Stimulated activated memory B cell treated with anti-CD40 and anti-IgM and Interleukin-4, amounts not matched to agents 10 μg/mL and 1 μg/mL and 100 μg/mL, for 72 hours (primary cell): Measurements from ENCODE around the gene TYW1.
"Not testable (repeated sequence)": the region's sequence is repeated elsewhere in the genome, so short reads cannot be mapped to it uniquely, and the experiment has no call there.

ENCODE experiments used
- ATAC-seq: fragments of 150-1000 bp; cut with Tn5 transposase; 2 replicates; pipeline ENCODE4 v1.10.0; 2021
- H3K27ac Mint-ChIP-seq: one replicate; pipeline ENCODE4 v1.8.0; 2022; ENCODE audit warnings: mild to moderate bottlenecking, mixed read lengths
- H3K27me3 Mint-ChIP-seq: one replicate; pipeline ENCODE4 v1.8.0; 2022; ENCODE audit warnings: mixed read lengths
- H3K36me3 Mint-ChIP-seq: one replicate; pipeline ENCODE4 v1.8.0; 2022; ENCODE audit warnings: mixed read lengths
- H3K4me1 Mint-ChIP-seq: one replicate; pipeline ENCODE4 v1.8.0; 2022; ENCODE audit warnings: mixed read lengths
- H3K4me3 Mint-ChIP-seq: one replicate; pipeline ENCODE4 v1.8.0; 2022; ENCODE audit warnings: mild to moderate bottlenecking, moderate library complexity, mixed read lengths
- H3K9me3 Mint-ChIP-seq: one replicate; pipeline ENCODE4 v1.8.0; 2022; ENCODE audit warnings: mixed read lengths

The TYW1 gene

DNA sequence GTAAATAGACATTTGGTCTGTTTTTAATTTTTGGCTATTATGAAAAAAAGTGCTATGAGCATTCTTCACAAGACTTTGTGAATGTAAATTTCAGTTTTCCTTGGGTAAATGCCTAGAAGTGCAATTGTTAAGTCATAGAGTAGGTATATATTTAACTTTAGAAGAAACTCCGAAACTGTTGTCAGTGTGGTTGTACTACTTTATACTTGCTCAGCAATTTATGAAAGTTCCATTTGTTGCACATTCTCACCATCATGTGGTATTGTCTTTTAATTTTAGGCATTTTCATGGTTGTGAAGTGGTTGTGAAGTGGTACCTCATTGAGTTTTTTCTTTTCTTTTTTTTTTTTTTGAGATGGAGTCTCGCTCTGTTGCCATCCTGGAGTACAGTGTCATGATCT is 60.0 kb downstream of the TYW1 start:
- no peaks in the 10 kb centered on the region for H3K27me3 Mint-ChIP-seq
- H3K27ac Mint-ChIP-seq: no peak overlapping the region
- H3K36me3 Mint-ChIP-seq: peaks cover 61% of the 10 kb centered on the region
- no peaks in the 10 kb centered on the region for H3K4me1 Mint-ChIP-seq
- no peak overlapping the region for H3K4me3 Mint-ChIP-seq
- no peak for ATAC-seq
- H3K9me3 Mint-ChIP-seq: peaks cover 7% of the 10 kb centered on the region

DNA sequence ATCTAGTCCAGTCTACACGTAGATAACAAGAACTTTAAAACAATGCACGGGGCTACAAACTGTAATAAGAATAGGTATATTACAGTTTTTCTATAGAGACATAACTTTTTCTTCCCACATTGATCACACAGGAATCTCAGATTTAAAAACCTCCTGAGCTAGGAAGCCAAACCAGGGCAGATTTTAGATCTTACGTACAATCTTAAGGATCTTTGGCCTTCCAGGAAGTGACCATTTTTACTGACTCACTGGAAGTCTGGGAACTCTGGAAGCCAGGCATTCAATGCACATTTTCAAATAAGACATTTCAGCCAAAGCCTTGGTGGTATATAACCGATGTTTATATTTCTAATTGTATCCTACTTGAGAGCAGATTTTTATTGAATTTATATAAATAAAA is 64.7 kb downstream of the TYW1 start:
- H3K27me3 Mint-ChIP-seq, H3K9me3 Mint-ChIP-seq, H3K4me1 Mint-ChIP-seq, H3K4me3 Mint-ChIP-seq, H3K27ac Mint-ChIP-seq, ATAC-seq: not testable (repeated sequence)
- H3K36me3 Mint-ChIP-seq: peaks cover 57% of the 10 kb centered on the region

DNA sequence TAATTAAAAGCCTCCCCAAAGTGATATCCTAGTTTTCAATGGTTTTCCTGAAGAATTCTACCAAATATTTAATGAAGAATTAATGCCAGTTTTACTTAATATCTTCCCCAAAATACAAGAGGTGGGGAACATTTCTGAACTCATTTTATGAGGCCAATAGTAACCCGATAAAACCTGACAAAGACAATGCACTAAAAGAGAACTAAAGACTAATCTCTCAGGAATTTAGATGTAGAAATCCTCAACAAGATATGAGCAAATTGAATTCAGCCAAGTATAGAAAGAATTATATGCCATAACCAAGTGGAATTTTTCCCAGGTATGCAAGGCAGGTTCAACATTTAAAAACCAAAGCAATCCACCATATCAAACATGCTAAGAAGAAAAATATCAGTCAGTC is 66.2 kb downstream of the TYW1 start:
- not testable (repeated sequence) for H3K27me3 Mint-ChIP-seq, H3K9me3 Mint-ChIP-seq, H3K4me1 Mint-ChIP-seq, H3K4me3 Mint-ChIP-seq, ATAC-seq, H3K27ac Mint-ChIP-seq
- H3K36me3 Mint-ChIP-seq: peaks cover 57% of the 10 kb centered on the region

DNA sequence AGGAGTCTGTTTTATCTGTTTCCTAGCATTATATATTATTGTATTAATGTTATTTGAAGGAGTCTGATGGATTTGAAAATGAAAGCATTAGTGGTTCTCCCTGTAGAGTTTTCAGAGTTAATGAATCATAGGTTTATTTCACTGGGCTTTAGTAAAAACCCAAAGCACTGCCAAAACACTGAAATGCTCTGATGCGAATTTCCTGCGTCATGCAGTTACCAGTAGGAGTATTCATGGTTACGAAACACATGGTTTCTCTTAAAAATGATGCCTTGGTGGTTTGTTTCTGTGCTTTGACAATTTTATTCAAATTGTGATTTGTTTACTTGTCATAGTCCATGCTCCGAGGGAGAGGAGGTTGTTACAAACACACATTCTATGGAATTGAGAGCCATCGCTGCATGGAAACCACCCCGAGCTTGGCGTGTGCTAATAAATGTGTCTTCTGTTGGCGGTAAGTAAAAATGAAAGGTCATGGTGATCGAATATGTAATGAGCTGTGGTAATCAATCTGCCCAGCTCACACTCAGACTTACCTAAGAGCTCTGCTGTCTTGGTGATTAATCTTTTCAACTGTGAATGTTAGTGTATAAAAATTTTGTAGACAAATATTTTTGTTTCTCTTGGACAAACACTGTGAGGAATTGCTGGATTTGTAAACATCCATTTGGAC is 70.5 kb downstream of the TYW1 start:
- not testable (repeated sequence) for H3K27ac Mint-ChIP-seq, H3K27me3 Mint-ChIP-seq, H3K4me3 Mint-ChIP-seq, H3K4me1 Mint-ChIP-seq, ATAC-seq
- peaks cover 79% of the 10 kb centered on the region for H3K36me3 Mint-ChIP-seq
- H3K9me3 Mint-ChIP-seq: peaks cover 11% of the 10 kb centered on the region

DNA sequence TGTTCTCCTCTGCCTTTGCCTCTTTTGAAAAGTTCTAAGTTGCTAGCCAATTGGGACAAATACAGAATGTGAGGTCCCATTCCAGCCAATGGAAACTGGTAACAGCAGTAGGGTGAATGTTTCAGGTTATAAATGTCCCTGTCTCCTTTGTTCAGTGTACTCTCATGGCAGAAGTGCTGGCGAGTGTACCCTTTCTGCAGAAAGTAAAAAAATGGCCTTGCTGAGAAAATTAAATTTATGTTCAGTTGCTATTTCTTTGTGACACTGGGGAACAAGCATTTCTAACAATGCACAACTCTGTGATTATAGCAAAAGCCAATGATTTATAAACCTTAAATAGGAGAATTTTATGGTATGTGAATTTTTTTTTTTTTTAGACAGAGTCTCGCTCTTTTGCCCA is 79.5 kb downstream of the TYW1 start:
- ATAC-seq, H3K4me1 Mint-ChIP-seq, H3K27ac Mint-ChIP-seq, H3K27me3 Mint-ChIP-seq, H3K4me3 Mint-ChIP-seq: not testable (repeated sequence)
- Mint-ChIP-seq H3K9me3 (peaks cover 18% of the 10 kb centered on the region), H3K36me3 (peaks cover 86% of the 10 kb centered on the region)

DNA sequence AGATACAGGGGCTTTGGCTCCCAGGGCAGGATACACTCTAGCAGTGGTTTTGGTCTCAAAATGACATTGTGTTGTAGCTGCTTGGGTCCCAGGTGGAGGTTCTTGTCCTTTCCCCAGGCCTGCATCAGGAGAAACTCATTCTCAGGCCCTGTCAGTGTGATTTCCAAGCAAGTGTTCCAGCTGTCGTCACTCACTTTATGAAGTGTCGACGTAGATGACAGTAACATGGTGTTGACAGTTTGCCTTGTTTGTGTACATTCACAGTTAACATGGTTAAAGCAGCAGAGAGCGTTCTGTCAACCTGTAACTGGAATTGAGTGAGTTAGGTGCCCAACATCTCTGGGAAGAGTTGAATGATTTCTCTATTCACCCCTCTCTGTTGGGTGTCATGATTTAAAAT is 86.2 kb downstream of the TYW1 start:
- not testable (repeated sequence) for ATAC-seq, H3K4me1 Mint-ChIP-seq, H3K27ac Mint-ChIP-seq, H3K4me3 Mint-ChIP-seq, H3K27me3 Mint-ChIP-seq
- Mint-ChIP-seq H3K9me3 (peaks cover 17% of the 10 kb centered on the region), H3K36me3 (peaks cover 90% of the 10 kb centered on the region)

DNA sequence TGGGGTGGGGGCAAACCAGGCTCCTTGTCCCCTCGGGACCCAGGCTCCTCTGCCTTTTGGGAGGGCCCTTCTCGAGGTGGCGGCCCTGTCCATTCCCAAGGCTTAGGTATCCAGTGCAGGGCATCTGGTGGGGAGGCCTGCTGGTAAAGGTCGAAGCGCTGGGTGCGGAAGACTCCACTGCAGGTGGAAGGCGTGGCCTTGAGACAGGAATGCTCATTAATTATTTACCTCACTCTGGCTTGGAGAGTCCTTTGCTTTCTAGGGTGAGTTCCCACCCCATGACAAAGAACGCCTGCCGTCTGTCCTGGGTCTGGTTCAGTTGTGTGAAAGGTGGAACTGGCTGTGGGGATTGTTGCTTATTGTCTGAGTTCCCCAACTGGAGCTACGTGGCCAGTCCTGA is 92.6 kb downstream of the TYW1 start:
- peaks cover 48% of the 10 kb centered on the region for H3K36me3 Mint-ChIP-seq
- ATAC-seq, H3K27me3 Mint-ChIP-seq, H3K9me3 Mint-ChIP-seq, H3K27ac Mint-ChIP-seq, H3K4me3 Mint-ChIP-seq, H3K4me1 Mint-ChIP-seq: not testable (repeated sequence)

DNA sequence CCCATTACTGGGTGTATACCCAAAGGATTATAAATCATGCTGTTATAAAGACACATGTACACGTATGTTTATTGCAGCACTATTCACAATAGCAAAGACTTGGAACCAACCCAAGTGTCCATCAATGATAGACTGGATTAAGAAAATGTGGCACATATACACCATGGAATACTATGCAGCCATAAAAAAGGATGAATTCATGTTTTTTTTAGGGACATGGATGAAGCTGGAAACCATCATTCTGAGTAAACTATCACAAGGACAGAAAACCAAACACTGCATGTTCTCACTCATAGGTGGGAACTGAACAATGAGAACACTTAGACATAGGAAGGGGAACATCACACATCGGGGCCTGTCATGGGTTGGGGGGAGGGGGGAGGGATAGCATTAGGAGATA is 94.4 kb downstream of the TYW1 start:
- H3K4me1 Mint-ChIP-seq, H3K27me3 Mint-ChIP-seq, ATAC-seq, H3K9me3 Mint-ChIP-seq, H3K4me3 Mint-ChIP-seq, H3K27ac Mint-ChIP-seq: not testable (repeated sequence)
- H3K36me3 Mint-ChIP-seq: peaks cover 44% of the 10 kb centered on the region

DNA sequence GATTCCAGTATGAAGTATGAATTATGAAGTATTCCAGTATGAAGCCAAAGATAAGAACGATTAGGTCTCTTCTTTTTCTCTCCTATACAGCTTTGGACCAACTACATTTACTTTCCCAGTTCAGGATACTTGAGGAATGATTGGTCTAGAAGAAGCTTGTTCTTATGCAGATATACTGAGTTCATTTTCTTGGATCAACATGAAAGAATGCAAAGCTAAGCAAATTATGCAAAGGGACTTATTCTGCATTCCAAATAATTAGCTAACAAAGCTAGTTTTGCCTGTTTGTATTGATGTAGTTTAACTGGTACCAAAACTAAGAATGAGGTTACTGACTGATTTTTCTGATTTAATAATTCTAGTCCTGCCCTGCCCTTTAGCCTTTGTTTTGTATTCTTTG is 101.4 kb downstream of the TYW1 start:
- not testable (repeated sequence) for H3K27ac Mint-ChIP-seq, H3K4me3 Mint-ChIP-seq, H3K4me1 Mint-ChIP-seq, ATAC-seq, H3K27me3 Mint-ChIP-seq, H3K9me3 Mint-ChIP-seq
- peaks cover 59% of the 10 kb centered on the region for H3K36me3 Mint-ChIP-seq

DNA sequence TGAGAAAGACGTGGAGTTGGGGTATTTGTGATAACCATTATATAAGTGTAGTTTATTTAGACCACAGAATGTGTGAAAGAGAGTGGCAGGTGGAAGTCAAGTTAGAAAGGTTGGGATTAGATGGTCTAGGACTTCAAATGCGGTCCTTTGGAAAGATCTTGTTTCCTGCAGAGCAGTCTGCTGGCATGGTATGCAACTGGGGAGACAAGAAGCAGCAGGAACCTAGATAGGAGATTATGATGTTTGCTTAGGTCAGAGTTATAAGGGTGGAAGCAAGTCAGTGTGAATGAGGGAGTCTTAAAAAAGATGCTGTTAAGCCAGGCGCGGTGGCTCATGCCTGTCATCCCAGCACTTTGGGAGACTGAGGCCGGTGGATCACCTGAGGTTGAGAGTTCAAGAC is 102.8 kb downstream of the TYW1 start:
- not testable (repeated sequence) for H3K27ac Mint-ChIP-seq, H3K4me3 Mint-ChIP-seq, H3K4me1 Mint-ChIP-seq, H3K9me3 Mint-ChIP-seq, ATAC-seq, H3K27me3 Mint-ChIP-seq
- peaks cover 70% of the 10 kb centered on the region for H3K36me3 Mint-ChIP-seq

DNA sequence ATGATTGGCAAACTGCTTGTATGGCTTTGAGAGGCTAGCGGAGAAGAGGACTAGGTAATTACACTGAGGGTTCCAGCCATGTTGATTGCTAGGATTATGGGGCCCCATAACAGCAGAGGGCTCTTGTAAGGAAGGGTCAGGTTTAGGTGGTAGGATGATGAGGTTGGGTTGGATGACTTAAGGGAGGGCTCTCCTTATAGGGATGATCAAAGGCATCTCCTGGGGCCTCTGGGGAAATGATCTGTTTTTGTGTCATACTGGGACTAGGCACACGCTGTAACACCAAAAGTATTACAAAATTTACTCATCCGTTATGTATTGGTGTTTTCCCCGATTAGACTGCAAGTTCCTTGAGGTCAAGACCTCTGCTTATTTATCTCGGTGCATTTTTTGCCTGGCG is 103.4 kb downstream of the TYW1 start:
- H3K36me3 Mint-ChIP-seq: peaks cover 67% of the 10 kb centered on the region
- H3K4me3 Mint-ChIP-seq, ATAC-seq, H3K9me3 Mint-ChIP-seq, H3K4me1 Mint-ChIP-seq, H3K27ac Mint-ChIP-seq, H3K27me3 Mint-ChIP-seq: not testable (repeated sequence)

DNA sequence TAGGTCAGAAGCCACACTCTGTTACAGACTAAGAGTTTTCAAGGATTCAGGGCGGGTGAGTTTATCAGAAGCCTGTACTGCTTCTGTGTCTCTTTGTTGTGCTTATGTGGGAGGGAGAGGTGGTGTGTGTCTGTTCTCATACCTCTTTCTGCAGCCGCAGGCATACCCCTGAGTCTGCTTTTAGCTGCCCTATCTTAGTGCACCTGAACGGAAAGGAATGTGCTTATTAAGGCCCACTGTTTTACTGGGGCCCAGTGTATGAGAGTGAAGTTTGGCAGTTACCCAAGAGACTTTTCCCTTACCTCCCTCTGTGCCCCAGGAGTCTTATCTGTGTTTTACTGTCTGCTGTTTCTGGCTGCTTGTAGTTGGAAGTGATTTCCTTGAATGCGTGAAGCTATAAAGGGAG is 104.3 kb downstream of the TYW1 start:
- Mint-ChIP-seq H3K9me3 (no peaks in the 10 kb centered on the region), H3K4me3 (no peak overlapping the region), H3K4me1 (no peaks in the 10 kb centered on the region), H3K36me3 (peaks cover 71% of the 10 kb centered on the region), H3K27ac (no peak overlapping the region), H3K27me3 (no peaks in the 10 kb centered on the region)
- no peak for ATAC-seq

DNA sequence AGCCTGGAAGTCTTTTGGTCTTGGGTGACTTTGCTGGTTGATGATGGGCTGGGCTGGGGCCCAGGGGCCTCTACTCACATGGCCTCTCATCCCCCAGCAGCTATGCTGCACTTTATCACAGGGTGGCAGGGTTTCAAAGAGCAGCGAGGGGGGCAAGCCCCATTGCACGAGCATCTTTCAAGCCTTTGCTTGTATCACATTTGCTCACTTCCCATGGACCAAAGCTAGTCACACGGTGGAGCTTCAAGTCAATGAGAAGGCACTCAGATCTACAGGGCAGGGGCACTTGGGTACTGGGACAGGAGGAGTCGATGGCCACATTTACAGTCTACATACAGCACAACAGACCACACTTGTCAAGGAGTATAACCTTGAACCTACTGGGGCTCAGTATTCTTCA is 108.3 kb downstream of the TYW1 start:
- H3K27me3 Mint-ChIP-seq, H3K9me3 Mint-ChIP-seq, H3K4me1 Mint-ChIP-seq, H3K4me3 Mint-ChIP-seq, ATAC-seq, H3K27ac Mint-ChIP-seq: not testable (repeated sequence)
- H3K36me3 Mint-ChIP-seq: peaks cover 68% of the 10 kb centered on the region

DNA sequence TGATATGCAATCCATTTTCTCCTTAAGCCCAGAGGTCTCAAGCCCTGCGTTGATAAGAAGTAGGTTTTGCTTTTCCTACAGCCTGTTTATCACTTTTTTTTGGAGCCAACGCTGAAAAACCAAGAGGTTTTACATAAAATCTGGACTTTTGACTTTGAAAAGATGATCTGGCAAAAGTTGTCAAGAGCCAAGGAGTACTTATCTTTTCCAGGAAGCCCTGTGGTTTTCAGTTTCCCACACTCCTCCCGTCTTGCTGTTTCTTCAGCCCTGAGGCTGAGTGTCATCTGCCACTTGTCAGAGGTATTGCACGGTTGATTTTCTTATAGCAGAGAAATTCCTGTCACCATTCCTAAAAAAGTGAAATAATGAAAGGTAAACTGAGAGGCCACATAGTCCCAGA is 108.7 kb downstream of the TYW1 start:
- Mint-ChIP-seq H3K4me1 (no peaks in the 10 kb centered on the region), H3K4me3 (no peak overlapping the region), H3K27me3 (no peaks in the 10 kb centered on the region), H3K36me3 (peaks cover 68% of the 10 kb centered on the region), H3K27ac (no peak overlapping the region), H3K9me3 (no peaks in the 10 kb centered on the region)
- no peak for ATAC-seq

DNA sequence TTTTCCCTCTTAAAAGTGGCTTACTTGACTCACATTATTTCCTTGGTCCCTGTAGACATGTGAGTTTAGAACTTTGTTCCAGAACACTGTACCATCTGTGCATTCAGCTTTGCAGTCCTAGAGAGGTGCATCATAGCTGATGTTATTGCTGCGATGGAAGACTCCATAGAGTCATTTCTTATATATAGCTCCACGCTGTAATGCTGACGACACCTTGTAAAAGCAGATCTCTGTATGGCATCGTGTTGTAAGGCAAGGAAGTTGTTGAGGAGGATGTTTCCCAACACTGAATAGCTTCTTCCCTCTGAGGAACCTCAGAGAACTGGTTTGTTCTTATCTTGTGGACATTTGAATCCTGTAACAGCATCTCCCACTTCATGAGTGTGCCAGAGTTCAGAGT is 109.6 kb downstream of the TYW1 start:
- peaks cover 65% of the 10 kb centered on the region for H3K36me3 Mint-ChIP-seq
- not testable (repeated sequence) for H3K4me1 Mint-ChIP-seq, ATAC-seq, H3K4me3 Mint-ChIP-seq, H3K27me3 Mint-ChIP-seq, H3K27ac Mint-ChIP-seq, H3K9me3 Mint-ChIP-seq

DNA sequence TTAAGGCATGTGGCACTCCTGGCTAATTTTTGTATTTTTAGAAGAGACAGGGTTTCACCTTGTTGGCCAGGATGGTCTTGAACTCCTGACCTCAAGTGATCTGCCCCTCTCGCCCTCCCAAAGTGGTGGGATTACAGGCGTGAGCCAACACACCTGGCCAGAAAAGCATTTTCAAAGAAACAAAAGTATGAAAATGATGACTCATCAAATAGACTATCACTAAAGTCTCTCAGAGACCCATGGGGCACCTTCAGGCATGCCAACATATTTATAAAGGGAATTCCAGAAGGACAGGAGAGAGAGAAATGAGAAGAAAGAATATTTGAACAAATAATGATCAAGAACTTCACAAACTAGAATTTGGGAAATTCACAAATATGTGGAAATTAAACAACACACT is 114.7 kb downstream of the TYW1 start:
- H3K27me3 Mint-ChIP-seq, H3K27ac Mint-ChIP-seq, H3K4me3 Mint-ChIP-seq, ATAC-seq, H3K4me1 Mint-ChIP-seq, H3K9me3 Mint-ChIP-seq: not testable (repeated sequence)
- H3K36me3 Mint-ChIP-seq: peaks cover 42% of the 10 kb centered on the region
